ENCODE data around the gene MOSMO. TPM values are rescaled to one million over a fixed set of nuclear protein-coding genes. Genes with fewer than 3 reads are reported as not detected.

The MOSMO gene
- total RNA-seq, 1 experiment from 2014 or later: 24.2 TPM

- intact Hi-C loops (cut with micrococcal nuclease; ENCODE audit: unreplicated experiment): no loop called here
- Histone ChIP-seq H3K79me2 (ENCODE audit: low read depth) (no peaks in the 10 kb centered on the region), H3K36me3 (ENCODE audit: low read depth) (peaks cover 68% of the 10 kb centered on the region), H2AFZ (no peak overlapping the region), H3K9me2 (ENCODE audit: insufficient read depth) (no peaks in the 10 kb centered on the region), H4K20me1 (ENCODE audit: insufficient read depth) (no peaks in the 10 kb centered on the region), H3K27ac (no peak overlapping the region), H3K27me3 (ENCODE audit: insufficient read depth, low read depth) (no peaks in the 10 kb centered on the region), H3K4me2 (no peak overlapping the region), H3K4me1 (replicated peaks; ENCODE audit: insufficient read depth) (no peaks in the 10 kb centered on the region), H3K9me3 (ENCODE audit: insufficient read depth, low read depth) (no peaks in the 10 kb centered on the region), H3F3A (ENCODE audit: insufficient read depth, low read depth) (peaks cover 6% of the 10 kb centered on the region; the same call in 1 of the 2 replicates), H3K4me3 (no peak overlapping the region)
- CTCF ChIA-PET: no interaction called here
- no peak for DNase-seq
- no TSS peak for BruUV-seq (replicated peaks)
- TF ChIP-seq CTCF (conservative IDR thresholded peaks at IDR 0.05) (no peak), EZH2 (IDR thresholded peaks at IDR 0.05; ENCODE audit: low read depth) (no peak)
- POLR2A ChIA-PET (ENCODE audit: unreplicated experiment): no interaction called here
Measured at GRCh38 chr16:21963887-21964286, 44.0 kb upstream of the MOSMO start.

GRCh38 chr16:21964353-21964752 is 43.6 kb upstream of the MOSMO start:
- H4K20me1 ChIP-seq (ENCODE audit: insufficient read depth): no peaks in the 10 kb centered on the region
- POLR2A ChIA-PET (ENCODE audit: unreplicated experiment): no interaction called here
- H3K4me3 ChIP-seq: no peak overlapping the region
- no peaks in the 10 kb centered on the region for H3K4me1 ChIP-seq (replicated peaks; ENCODE audit: insufficient read depth)
- peaks cover 68% of the 10 kb centered on the region for H3K36me3 ChIP-seq (ENCODE audit: low read depth)
- peaks cover 6% of the 10 kb centered on the region; the same call in 1 of the 2 replicates for H3F3A ChIP-seq (ENCODE audit: insufficient read depth, low read depth)
- DNase-seq: no peak
- H3K9me3 ChIP-seq (ENCODE audit: insufficient read depth, low read depth): no peaks in the 10 kb centered on the region
- no peaks in the 10 kb centered on the region for H3K79me2 ChIP-seq (ENCODE audit: low read depth)
- intact Hi-C loops (cut with micrococcal nuclease; ENCODE audit: unreplicated experiment): no loop called here
- no peaks in the 10 kb centered on the region for H3K27me3 ChIP-seq (ENCODE audit: insufficient read depth, low read depth)
- no peaks in the 10 kb centered on the region for H3K9me2 ChIP-seq (ENCODE audit: insufficient read depth)
- no peak overlapping the region for H3K4me2 ChIP-seq
- TF ChIP-seq EZH2 (IDR thresholded peaks at IDR 0.05; ENCODE audit: low read depth) (no peak), CTCF (conservative IDR thresholded peaks at IDR 0.05) (no peak)
- no TSS peak for BruUV-seq (replicated peaks)
- H2AFZ ChIP-seq: no peak overlapping the region
- CTCF ChIA-PET: interaction anchor here (0.5 kb wide), 1 partner anchor 36 kb away, joined by 4 read pairs; no protein-coding TSS in a partner anchor
- H3K27ac ChIP-seq: no peak overlapping the region

GRCh38 chr16:21971856-21972255 is 36.1 kb upstream of the MOSMO start:
- intact Hi-C loops (cut with micrococcal nuclease; ENCODE audit: unreplicated experiment): no loop called here
- Histone ChIP-seq H3K27me3 (ENCODE audit: insufficient read depth, low read depth) (no peaks in the 10 kb centered on the region), H3K9me3 (ENCODE audit: insufficient read depth, low read depth) (no peaks in the 10 kb centered on the region), H4K20me1 (ENCODE audit: insufficient read depth) (no peaks in the 10 kb centered on the region; the same call in 1 of the 2 replicates), H3K4me1 (replicated peaks; ENCODE audit: insufficient read depth) (no peaks in the 10 kb centered on the region), H3F3A (ENCODE audit: insufficient read depth, low read depth) (no peaks in the 10 kb centered on the region), H3K4me3 (no peak overlapping the region), H3K79me2 (ENCODE audit: low read depth) (no peaks in the 10 kb centered on the region), H3K36me3 (ENCODE audit: low read depth) (peaks cover 73% of the 10 kb centered on the region), H3K27ac (no peak overlapping the region), H3K9me2 (ENCODE audit: insufficient read depth) (no peaks in the 10 kb centered on the region), H2AFZ (no peak overlapping the region), H3K4me2 (no peak overlapping the region)
- no TSS peak for BruUV-seq (replicated peaks)
- CTCF ChIA-PET: no interaction called here
- no peak for DNase-seq
- POLR2A ChIA-PET (ENCODE audit: unreplicated experiment): no interaction called here
- no peak for TF ChIP-seq EZH2 (IDR thresholded peaks at IDR 0.05; ENCODE audit: low read depth)

- no peak for DNase-seq
- Histone ChIP-seq H3K4me1 (replicated peaks; ENCODE audit: insufficient read depth) (no peaks in the 10 kb centered on the region), H3K36me3 (ENCODE audit: low read depth) (peaks cover 74% of the 10 kb centered on the region), H3K9me2 (ENCODE audit: insufficient read depth) (no peaks in the 10 kb centered on the region), H3K4me2 (no peak overlapping the region), H3K79me2 (ENCODE audit: low read depth) (no peaks in the 10 kb centered on the region), H3K27ac (no peak overlapping the region), H3K9me3 (ENCODE audit: insufficient read depth, low read depth) (no peaks in the 10 kb centered on the region), H3K27me3 (ENCODE audit: insufficient read depth, low read depth) (no peaks in the 10 kb centered on the region), H4K20me1 (ENCODE audit: insufficient read depth) (peaks cover 4% of the 10 kb centered on the region; the same call in 1 of the 2 replicates), H3F3A (ENCODE audit: insufficient read depth, low read depth) (no peaks in the 10 kb centered on the region), H2AFZ (no peak overlapping the region), H3K4me3 (no peak overlapping the region)
- no TSS peak for BruUV-seq (replicated peaks)
- CTCF ChIA-PET: interaction anchor here (0.6 to 0.9 kb wide), 2 partner anchors 22 to 214 kb away, joined by 5 to 10 read pairs; no protein-coding TSS in a partner anchor
- TF ChIP-seq CTCF (conservative IDR thresholded peaks at IDR 0.05) (no peak), EZH2 (IDR thresholded peaks at IDR 0.05; ENCODE audit: low read depth) (no peak)
- intact Hi-C loops (cut with micrococcal nuclease; ENCODE audit: unreplicated experiment): no loop called here
- POLR2A ChIA-PET (ENCODE audit: unreplicated experiment): no interaction called here
Measured at GRCh38 chr16:21973945-21974344, 34.0 kb upstream of the MOSMO start.

All from PC-9 (cell line).